T-helper 17 cell (primary cell): Measurements from ENCODE around the gene CTSE. TPM values are rescaled to one million over a fixed set of nuclear protein-coding genes. Genes with fewer than 3 reads are reported as not detected.

ENCODE experiments used
- ATAC-seq: fragments of 150-1000 bp; cut with Tn5 transposase; 2 replicates; pipeline ENCODE4 v1.10.0; 2021; ENCODE audit warnings: mild to moderate bottlenecking, moderate library complexity
- DNase-seq, 3 donors: peaks; one replicate each; pipeline versions ENCODE4 v3.0.0 to v3.0.0-alpha.2; 2020 to 2021
- H3K9me3 ChIP-seq: one replicate; pipeline ENCODE4 v1.7.0; 2013; ENCODE audit warnings: low read length, mild to moderate bottlenecking; ENCODE audit not compliant: control insufficient read depth, poor library complexity, severe bottlenecking
- H3K27ac Mint-ChIP-seq: one replicate; pipeline ENCODE4 v1.8.0; 2022; ENCODE audit warnings: mild to moderate bottlenecking, moderate library complexity, mixed read lengths
- H3K27me3 Mint-ChIP-seq: one replicate; pipeline ENCODE4 v1.8.0; 2022; ENCODE audit warnings: mixed read lengths
- H3K36me3 Mint-ChIP-seq: one replicate; pipeline ENCODE4 v1.8.0; 2022; ENCODE audit warnings: low read depth, mixed read lengths
- H3K4me1 Mint-ChIP-seq: one replicate; pipeline ENCODE4 v1.8.0; 2022; ENCODE audit warnings: mild to moderate bottlenecking, mixed read lengths
- H3K4me3 Mint-ChIP-seq: one replicate; pipeline ENCODE4 v1.8.0; 2022; ENCODE audit warnings: mild to moderate bottlenecking, moderate library complexity, mixed read lengths
- total RNA-seq, 4 donors: library from RNA in 2 of 4; stranded (reverse) in 2 of 4; gene quantifications; one replicate each; pipeline ENCODE4 v1.2.3 and lab custom pipeline; 2022 to 2026

Gene CTSE
- total RNA-seq, 2 donors from 2014 or later, result not detected

DNA sequence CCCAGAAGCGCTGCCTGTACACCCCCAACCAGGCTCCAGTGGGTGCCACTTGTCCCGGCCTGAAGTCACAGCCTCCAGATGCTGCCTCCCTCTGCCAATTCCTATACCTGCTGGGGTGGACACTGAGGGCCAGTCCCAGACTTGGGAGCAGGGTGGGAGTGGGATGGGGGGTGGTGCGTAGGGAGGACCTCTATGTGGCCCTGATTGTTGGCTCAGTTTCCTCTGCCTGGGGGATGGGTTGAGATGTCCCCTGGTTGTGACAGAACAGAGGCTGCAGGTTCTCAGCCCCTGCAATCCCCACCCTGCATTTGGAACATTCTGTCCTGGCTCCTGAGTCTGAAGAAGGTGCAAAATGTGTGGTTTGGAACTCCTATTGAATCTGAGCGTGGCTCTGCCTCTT is 47.7 kb downstream of the CTSE start:
- H3K4me3 Mint-ChIP-seq, result no peak overlapping the region
- H3K9me3 ChIP-seq, result no peaks in the 10 kb centered on the region
- no peak for DNase-seq
- H3K36me3 Mint-ChIP-seq, result no peaks in the 10 kb centered on the region
- H3K4me1 Mint-ChIP-seq, result peaks cover 17% of the 10 kb centered on the region
- H3K27me3 Mint-ChIP-seq, result peaks cover 11% of the 10 kb centered on the region
- no peak overlapping the region for H3K27ac Mint-ChIP-seq
- ATAC-seq, result no peak

DNA sequence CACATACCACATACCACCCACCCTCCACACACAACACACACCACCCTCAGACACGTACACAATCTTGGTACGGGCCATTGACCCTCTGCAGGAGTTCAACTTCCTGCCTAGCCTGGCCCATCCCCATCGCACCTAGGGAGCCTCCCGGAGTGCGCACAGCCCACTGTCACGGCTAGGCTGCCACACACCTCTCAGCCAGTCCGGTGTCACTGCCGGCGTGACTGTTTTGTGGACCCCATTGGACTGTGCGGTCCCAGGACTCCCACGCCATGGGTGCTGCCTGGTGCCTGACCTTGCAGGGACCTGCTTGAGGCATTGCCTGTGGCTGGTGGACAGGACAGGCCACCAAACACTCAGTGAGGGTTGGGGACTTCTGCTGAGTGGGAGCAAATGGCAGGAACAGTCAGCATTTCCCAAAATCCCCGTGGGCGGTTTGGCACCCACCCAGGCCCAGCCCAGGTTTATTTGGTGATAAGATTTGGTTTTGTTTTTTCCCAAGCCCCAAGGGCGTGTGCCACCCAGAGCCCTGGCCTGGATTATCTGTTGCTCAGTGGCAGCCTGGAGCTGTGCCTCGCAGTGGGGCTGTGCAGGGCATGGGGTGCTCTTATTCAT is 48.2 kb downstream of the CTSE start:
- peaks cover 11% of the 10 kb centered on the region for H3K27me3 Mint-ChIP-seq
- no peak overlapping the region for H3K4me3 Mint-ChIP-seq
- peaks cover 17% of the 10 kb centered on the region for H3K4me1 Mint-ChIP-seq
- H3K36me3 Mint-ChIP-seq, result no peaks in the 10 kb centered on the region
- ATAC-seq (no peak), DNase-seq (no peak)
- H3K27ac Mint-ChIP-seq, result no peak overlapping the region
- H3K9me3 ChIP-seq, result no peaks in the 10 kb centered on the region

DNA sequence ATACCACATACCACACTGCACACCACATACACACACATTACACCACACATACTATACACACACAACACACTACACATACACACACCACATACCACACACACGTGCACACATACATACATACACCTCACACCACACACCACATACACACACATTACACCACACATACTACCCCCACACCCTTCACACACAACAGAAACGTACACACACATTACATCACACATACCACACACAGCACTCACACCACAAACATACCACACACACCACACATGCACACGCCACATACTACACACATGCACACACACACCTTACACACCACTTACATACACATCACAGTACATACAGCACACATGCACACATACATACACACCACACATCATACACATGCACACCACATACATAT is 49.0 kb downstream of the CTSE start:
- no peak for DNase-seq
- Mint-ChIP-seq H3K4me3 (no peak overlapping the region), H3K27ac (no peak overlapping the region)

DNA sequence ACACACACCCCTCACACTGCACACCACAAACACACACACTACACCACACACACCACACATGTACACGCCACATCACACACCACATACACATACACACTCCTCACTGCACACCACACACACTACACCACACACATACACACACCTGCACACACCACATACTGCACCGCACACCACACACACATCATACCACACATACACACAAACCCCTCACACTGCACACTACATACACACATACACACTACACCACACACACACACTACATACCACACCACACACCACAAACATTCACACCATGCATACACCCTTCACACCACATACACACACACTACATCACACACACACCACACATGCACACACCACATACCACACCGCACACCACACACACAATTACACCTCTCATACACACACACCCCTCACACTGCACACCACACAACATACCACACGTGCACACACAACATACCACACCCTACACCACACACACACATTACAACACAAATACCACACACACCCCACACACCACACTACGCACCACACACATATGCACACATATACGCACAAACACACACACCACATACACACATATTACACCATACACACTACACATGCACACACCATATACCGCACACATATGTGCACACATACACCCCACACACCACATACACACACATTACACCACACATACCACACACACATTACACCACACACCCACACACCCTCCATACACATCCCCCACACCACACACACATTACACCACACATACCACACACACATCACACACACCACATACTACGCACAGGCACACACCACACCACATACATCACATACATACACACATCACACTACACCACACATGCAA is 50.1 kb downstream of the CTSE start:
- no peak overlapping the region for H3K4me3 Mint-ChIP-seq
- no peak for DNase-seq
- no peaks in the 10 kb centered on the region for H3K9me3 ChIP-seq
- H3K4me1 Mint-ChIP-seq, result peaks cover 15% of the 10 kb centered on the region
- no peak for ATAC-seq
- H3K36me3 Mint-ChIP-seq, result no peaks in the 10 kb centered on the region
- H3K27me3 Mint-ChIP-seq, result peaks cover 11% of the 10 kb centered on the region
- no peak overlapping the region for H3K27ac Mint-ChIP-seq

More for the DNA sequence above, 49.0 kb downstream of the CTSE start:
- Mint-ChIP-seq H3K4me1 (peaks cover 17% of the 10 kb centered on the region), H3K27me3 (peaks cover 11% of the 10 kb centered on the region), H3K36me3 (no peaks in the 10 kb centered on the region)
- ATAC-seq, result no peak
- no peaks in the 10 kb centered on the region for H3K9me3 ChIP-seq

DNA sequence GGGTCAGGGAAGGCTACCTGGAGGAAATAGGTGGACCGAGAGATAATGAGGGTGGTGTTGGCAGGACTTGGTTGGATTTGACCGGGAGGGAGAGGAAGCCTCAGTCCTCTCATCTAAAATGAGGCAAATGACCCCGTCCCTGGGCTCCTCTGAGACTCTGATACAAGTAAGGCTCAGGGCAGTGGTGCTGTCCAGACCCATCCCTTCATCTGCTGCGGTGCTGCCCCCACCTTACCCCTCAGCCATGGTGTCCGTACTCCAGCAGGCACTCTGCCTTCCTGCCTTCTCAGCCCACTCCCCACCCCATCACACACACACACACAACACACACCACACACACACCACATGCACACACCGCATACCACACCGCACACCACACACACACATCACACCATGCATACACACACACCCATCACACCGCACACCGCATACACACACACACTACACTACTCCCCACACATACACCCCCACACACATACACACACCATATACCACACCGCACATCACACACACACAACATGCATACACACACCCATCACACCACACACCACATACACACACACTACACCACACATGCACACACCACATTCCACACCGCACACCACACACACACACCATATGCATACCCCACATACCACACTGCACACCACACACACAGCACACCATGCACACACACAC is 51.1 kb downstream of the CTSE start:
- Mint-ChIP-seq H3K27ac (no peak overlapping the region), H3K36me3 (no peaks in the 10 kb centered on the region), H3K27me3 (peaks cover 9% of the 10 kb centered on the region), H3K4me1 (peaks cover 15% of the 10 kb centered on the region), H3K4me3 (no peak overlapping the region)
- H3K9me3 ChIP-seq, result no peaks in the 10 kb centered on the region
- ATAC-seq (no peak), DNase-seq (no peak)

DNA sequence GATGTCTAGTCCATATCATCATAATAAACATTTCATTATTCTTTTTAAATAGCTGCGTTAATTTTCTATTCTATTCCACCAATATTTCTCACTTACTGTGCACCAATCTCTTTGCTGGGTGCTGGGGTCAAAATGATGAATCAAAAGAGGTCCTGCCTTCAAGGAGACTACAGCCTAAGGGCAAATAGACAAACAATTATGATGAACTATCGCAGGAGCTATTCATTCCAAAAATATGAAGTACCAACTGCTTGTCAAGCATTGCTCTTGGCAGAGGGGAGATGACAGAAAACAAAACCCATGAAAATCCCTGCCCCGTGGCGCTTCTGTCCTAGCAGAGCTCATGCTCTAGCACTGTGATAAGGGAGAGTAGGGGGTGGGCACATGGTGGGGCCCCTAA is 51.6 kb downstream of the CTSE start:
- DNase-seq, result no peak
- Mint-ChIP-seq H3K27me3 (peaks cover 3% of the 10 kb centered on the region), H3K27ac (no peak overlapping the region), H3K4me1 (peaks cover 15% of the 10 kb centered on the region), H3K36me3 (no peaks in the 10 kb centered on the region), H3K4me3 (no peak overlapping the region)
- H3K9me3 ChIP-seq, result no peaks in the 10 kb centered on the region
- no peak for ATAC-seq

DNA sequence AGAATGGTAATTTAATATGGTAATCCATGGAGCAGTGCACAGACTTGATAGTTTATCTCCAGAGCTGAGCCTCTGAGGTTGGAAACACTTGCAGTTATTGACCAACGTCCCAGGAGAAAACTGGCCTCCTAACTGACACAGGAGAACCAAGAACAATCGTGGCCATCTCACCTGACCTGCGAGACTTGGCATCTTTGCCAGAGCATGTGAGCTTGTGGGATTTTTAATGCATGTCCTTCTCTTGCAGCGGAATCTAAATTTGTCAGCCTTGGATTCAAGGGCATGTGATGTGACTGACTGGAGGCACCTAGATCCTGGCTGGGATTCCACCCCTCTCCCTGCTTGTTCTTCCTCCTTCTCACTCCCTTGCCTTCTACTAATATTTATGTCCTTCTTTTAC is 52.6 kb downstream of the CTSE start:
- no peaks in the 10 kb centered on the region for H3K27me3 Mint-ChIP-seq
- ATAC-seq (no peak), DNase-seq (no peak)
- H3K27ac Mint-ChIP-seq, result no peak overlapping the region
- H3K9me3 ChIP-seq, result no peaks in the 10 kb centered on the region
- H3K36me3 Mint-ChIP-seq, result no peaks in the 10 kb centered on the region
- no peak overlapping the region for H3K4me3 Mint-ChIP-seq
- H3K4me1 Mint-ChIP-seq, result peaks cover 15% of the 10 kb centered on the region

DNA sequence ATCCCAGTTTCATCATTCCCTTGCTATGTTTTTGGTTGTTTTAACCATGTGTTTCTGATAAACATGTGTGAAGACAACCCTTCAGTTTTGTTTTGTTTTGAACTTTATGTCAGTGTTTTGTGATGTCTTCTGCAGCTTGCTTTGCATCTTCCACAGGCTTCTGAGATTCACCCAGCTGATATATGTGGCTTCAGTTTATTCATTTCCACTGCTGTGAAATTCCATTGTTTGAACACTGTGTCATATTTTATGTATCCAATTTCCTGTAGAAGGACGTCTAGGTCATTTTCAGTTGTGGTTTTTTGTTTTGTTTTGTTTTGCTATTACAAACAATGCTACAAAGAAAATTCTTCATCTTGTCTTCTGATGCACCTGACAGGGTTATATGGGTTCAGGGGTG is 53.2 kb downstream of the CTSE start:
- Mint-ChIP-seq H3K4me1 (peaks cover 15% of the 10 kb centered on the region), H3K27ac (no peak overlapping the region), H3K36me3 (no peaks in the 10 kb centered on the region), H3K4me3 (no peak overlapping the region), H3K27me3 (no peaks in the 10 kb centered on the region)
- no peak for ATAC-seq
- H3K9me3 ChIP-seq, result no peaks in the 10 kb centered on the region
- no peak for DNase-seq

DNA sequence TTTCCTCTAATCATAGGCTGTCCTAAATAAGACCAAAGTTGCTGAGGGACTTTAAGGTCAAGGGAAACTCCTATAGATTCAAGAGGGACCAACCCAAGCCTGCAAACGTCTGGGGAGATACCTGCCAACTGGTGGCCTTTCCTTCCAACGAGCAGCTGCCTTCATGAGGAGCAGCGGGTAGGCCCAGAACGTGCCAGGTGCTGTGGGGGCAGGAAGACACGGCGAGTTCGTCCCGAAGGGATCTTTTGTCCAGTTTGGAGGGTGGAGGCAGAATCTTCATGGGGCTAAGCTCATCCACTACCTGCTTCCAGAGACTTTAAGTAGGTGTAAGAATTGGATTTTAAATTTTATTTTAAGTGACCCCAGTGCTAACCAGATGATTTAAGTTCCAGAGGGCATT is 54.5 kb downstream of the CTSE start:
- H3K36me3 Mint-ChIP-seq, result peaks cover 2% of the 10 kb centered on the region
- DNase-seq (no peak), ATAC-seq (no peak)
- H3K27me3 Mint-ChIP-seq, result peaks cover 6% of the 10 kb centered on the region
- no peak overlapping the region for H3K27ac Mint-ChIP-seq
- H3K4me3 Mint-ChIP-seq, result no peak overlapping the region
- H3K9me3 ChIP-seq, result no peaks in the 10 kb centered on the region
- H3K4me1 Mint-ChIP-seq, result peaks cover 15% of the 10 kb centered on the region

DNA sequence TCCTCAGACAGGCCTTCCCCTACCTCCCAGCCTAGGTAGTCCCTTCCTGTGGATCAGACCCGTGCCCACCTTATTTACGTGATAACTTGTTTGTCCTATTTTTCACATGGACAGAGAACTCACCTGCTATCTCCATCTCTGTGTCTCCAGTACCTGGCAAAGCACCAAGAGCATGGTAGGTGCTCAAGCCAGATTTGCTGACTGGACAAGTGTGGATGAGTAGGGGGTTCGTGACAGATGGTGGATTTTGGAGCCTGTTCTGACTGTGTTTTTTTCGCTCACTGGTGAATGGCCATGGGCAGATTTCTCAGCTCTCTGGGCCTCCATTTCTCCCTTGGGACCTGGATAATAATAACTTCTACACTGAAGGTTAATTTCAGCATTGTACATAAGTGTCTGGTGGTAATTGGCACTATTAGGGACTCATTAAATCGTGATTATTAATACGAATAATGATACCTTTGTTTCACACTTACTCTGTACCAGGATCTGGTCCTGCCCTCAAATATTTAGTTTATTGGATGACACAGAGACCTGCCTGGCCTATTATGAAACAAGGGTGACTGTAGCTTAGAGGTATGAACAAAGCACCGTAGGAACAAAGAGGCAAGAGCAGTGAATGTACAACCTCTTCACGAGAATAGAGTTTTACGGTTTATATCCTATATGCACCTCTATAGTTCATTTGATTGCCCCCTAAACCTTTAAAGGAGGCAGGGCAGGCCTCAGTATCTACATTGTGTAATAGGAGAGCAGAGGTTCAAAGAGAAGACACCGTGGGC is 56.0 kb downstream of the CTSE start:
- DNase-seq (no peak), ATAC-seq (no peak)
- Mint-ChIP-seq H3K36me3 (peaks cover 2% of the 10 kb centered on the region), H3K27ac (no peak overlapping the region), H3K4me3 (no peak overlapping the region), H3K27me3 (peaks cover 18% of the 10 kb centered on the region), H3K4me1 (peaks cover 4% of the 10 kb centered on the region)
- H3K9me3 ChIP-seq, result no peaks in the 10 kb centered on the region

DNA sequence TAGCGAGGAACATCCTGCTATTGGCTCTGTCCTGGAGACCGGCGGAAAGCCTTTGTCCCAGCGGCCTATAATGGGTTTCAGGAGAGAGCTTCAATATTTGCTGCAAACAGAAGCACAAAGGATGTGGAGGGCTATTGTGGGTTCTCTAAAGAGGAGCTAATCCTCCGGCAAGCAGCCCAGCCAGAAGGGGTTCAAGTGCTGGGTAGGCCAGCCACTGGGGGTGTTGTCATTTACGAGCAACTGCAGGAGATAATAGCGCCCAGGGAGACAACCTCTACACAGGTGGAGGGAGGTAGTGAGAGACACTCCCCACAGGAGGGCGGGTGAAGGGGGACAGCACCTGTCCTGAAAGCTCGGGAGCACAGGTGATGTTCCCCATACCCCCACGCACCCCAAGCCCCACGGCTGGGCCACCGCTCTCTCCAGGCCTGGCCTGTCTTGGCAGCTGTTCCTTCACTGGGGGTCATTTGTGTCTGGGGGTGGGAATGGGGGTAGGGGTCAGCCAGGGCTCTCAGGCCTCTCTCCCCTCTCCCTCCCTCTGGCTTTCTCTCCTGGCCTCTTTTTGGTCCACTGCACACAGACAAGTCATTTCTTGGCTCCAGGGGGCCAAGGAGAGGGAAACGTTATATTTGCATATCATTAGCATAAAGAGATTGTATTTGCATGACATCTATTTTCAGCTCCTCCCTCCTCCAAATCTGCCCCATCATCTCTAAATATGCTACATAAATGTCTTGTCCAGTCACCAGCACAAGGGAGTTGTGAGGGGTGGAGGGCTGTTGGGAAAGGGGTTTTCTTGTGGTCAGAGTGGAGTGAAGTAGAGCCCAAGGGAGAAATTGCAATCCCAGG is 58.4 kb downstream of the CTSE start:
- Mint-ChIP-seq H3K4me3 (no peak overlapping the region), H3K27me3 (peaks cover 24% of the 10 kb centered on the region), H3K36me3 (peaks cover 2% of the 10 kb centered on the region), H3K27ac (no peak overlapping the region), H3K4me1 (peaks cover 4% of the 10 kb centered on the region)
- ATAC-seq, result no peak
- no peaks in the 10 kb centered on the region for H3K9me3 ChIP-seq
- DNase-seq, result no peak

DNA sequence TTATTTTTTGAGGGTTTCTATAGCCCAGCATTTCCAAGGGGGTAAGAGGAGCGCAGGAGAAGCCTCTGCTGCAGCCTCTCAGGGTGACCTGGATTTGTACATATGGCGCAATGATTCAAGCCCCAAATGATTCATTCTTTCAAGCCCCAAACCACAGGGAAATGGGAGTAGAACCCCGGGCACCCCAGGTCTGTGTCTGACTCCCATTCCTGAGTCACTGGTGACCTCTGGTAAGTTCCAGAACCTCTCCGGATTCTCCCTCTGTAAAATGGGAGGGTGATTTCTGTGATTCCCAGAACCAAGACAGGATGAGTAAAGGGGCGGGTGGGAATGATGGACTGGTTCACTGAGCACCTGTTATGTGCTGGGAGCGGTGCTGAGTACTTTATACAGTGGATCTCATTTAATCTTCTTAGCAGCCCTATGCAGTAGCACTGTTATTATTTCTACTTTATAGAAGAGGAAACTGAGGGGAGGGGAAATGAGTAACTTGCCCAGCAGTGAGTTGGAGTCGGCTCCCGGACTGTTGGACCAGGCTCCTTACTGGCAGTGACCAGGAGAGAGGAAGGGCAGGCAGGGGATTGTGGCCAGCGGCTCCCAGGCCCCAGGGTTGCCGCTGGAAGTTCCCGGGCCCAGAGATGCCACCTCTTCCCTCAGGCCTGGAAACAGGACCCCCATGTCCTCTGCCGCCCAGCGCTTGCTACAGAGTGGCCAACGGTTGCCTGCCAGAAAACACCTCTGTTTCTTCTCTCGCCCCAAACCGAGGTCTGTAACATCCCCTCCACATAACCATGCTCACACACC is 60.1 kb downstream of the CTSE start:
- no peak overlapping the region for H3K27ac Mint-ChIP-seq
- H3K9me3 ChIP-seq, result no peaks in the 10 kb centered on the region
- peaks cover 2% of the 10 kb centered on the region for H3K36me3 Mint-ChIP-seq

More for the DNA sequence above, 60.1 kb downstream of the CTSE start:
- H3K27me3 Mint-ChIP-seq, result peaks cover 40% of the 10 kb centered on the region
- H3K4me1 Mint-ChIP-seq, result peaks cover 6% of the 10 kb centered on the region
- DNase-seq (no peak), ATAC-seq (no peak)
- no peak overlapping the region for H3K4me3 Mint-ChIP-seq
